ENCODE data around the gene PLA2G2D. TPM values are rescaled to one million over a fixed set of nuclear protein-coding genes. Genes with fewer than 3 reads are reported as not detected.

Gene PLA2G2D
- total and polyA plus RNA-seq, 10 of the 15 experiments (the other 5 are each of a cell fraction or from before 2014, with no cell fraction given), result 0.06 to 0.38 (median 0.16) TPM; not detected in 2

- TF ChIP-seq KLF5 (IDR thresholded peaks at IDR 0.05; ENCODE audit: partially characterized antibody) (no peak), NKRF (conservative IDR thresholded peaks at IDR 0.05) (no peak), KAT2A (conservative IDR thresholded peaks at IDR 0.05; ENCODE audit: control insufficient read depth, low read depth, low read length) (no peak), ZNF622 (IDR thresholded peaks at IDR 0.05) (no peak)
These were observed 10.0 kb downstream of the PLA2G2D start (continued) for GRCh38 chr1:20109223-20109856.

- Histone ChIP-seq H3K4me3 (no peak overlapping the region), H3K27ac (ENCODE audit: control insufficient read depth, insufficient read depth) (no peak overlapping the region), H3K79me2 (ENCODE audit: control insufficient read depth, insufficient read depth, low read length) (no peaks in the 10 kb centered on the region), H3K36me3 (ENCODE audit: control insufficient read depth in 2 of 2, insufficient read depth in 2 of 2, low read length in 1 of 2) (no peaks in the 10 kb centered on the region), H4K20me1 (ENCODE audit: control insufficient read depth, insufficient read depth) (no peaks in the 10 kb centered on the region), H3K9me3 (replicated peaks; ENCODE audit: control insufficient read depth, insufficient read depth, low read length) (no peaks in the 10 kb centered on the region), H3K9ac (ENCODE audit: control insufficient read depth, insufficient read depth, low read length) (no peak overlapping the region), H2AFZ (ENCODE audit: control insufficient read depth, low read depth, low read length) (no peak overlapping the region), H3K4me2 (ENCODE audit: control insufficient read depth, insufficient read depth) (no peak overlapping the region), H3K4me1 (ENCODE audit: control insufficient read depth, insufficient read depth, low read length) (no peaks in the 10 kb centered on the region; the same call in 1 of the 2 replicates), H3K27me3 (replicated peaks in 1 of 2; ENCODE audit: control insufficient read depth in 2 of 2, insufficient read depth in 2 of 2, low read length in 1 of 2) (no peaks in the 10 kb centered on the region)
- no peak for FAIRE-seq
- no peak for DNase-seq (ENCODE audit: low read depth, low spot score)
- RAD21 ChIA-PET (ENCODE audit: unreplicated experiment), result no interaction called here
- SMC1A ChIA-PET (ENCODE audit: uncharacterized antibody, unreplicated experiment), result interaction anchor here (1.0 kb wide), 1 partner anchor 10 kb away, joined by 3 read pairs; no protein-coding TSS in a partner anchor
- no peak for ATAC-seq
- TF ChIP-seq POLR2A (IDR thresholded peaks at IDR 0.05; ENCODE audit: low read depth, low read length), result no peak
- no peak for TF ChIP-seq PAX8 (IDR thresholded peaks at IDR 0.05)
- no peak for TF ChIP-seq E4F1 (IDR thresholded peaks at IDR 0.05; ENCODE audit: borderline replicate concordance, partially characterized antibody)
- TF ChIP-seq ZBED1 (IDR thresholded peaks at IDR 0.05; ENCODE audit: borderline replicate concordance), result no peak
- no peak for TF ChIP-seq NFXL1 (IDR thresholded peaks at IDR 0.05; ENCODE audit: borderline replicate concordance)
- TF ChIP-seq SMAD5 (IDR thresholded peaks at IDR 0.05; ENCODE audit: low read depth), result no peak
- no peak for TF ChIP-seq YBX1 (IDR thresholded peaks at IDR 0.05)
- TF ChIP-seq ZNF24 (IDR thresholded peaks at IDR 0.05), result no peak
- TF ChIP-seq PML (IDR thresholded peaks at IDR 0.05; ENCODE audit: low read length), result no peak
- in situ Hi-C loops (cut with MboI), result no loop called here
- intact Hi-C loops (cut with micrococcal nuclease; ENCODE audit: unreplicated experiment), result no loop called here
- POLR2A ChIA-PET, result interaction anchor here (0.6 kb wide), 1 partner anchor 678 kb away, joined by 3 read pairs; no protein-coding TSS in a partner anchor
- BruUV-seq (replicated peaks), result no TSS peak
- CTCF ChIA-PET, result interaction anchor here (0.6 kb wide), 1 partner anchor 15 kb away, joined by 3 read pairs; no protein-coding TSS in a partner anchor
- WGBS (ENCODE audit: insufficient coverage, insufficient replicate concordance, low lambda C conversion rate, missing lambda C conversion rate), result 50% methylated on average over 5 of the region's 5 CpGs
These were observed 10.8 kb downstream of the PLA2G2D start for GRCh38 chr1:20108366-20109123.
